HEK293T (cell line): Measurements from ENCODE around the gene ADGRL3.

ENCODE experiments used
- CTCF ChIA-PET: fragments of 350-600 bp; formaldehyde crosslinking; extraction: SDS; loops from one replicate; lab custom pipeline; 2021; ENCODE audit warnings: antibody characterized with exemption, inconsistent platforms; lab: Yijun Ruan, JAX
- POLR2A ChIA-PET: fragments of 350-600 bp; formaldehyde crosslinking; extraction: SDS; loops from one replicate; lab custom pipeline; 2020; ENCODE audit warnings: antibody characterized with exemption, inconsistent platforms; lab: Yijun Ruan, JAX
- DNase-seq: peaks from one replicate; pipeline ENCODE4 v3.0.0; 2012; ENCODE audit warnings: mixed read lengths; ENCODE audit errors: extremely low spot score
- ARNT ChIP-seq: fragments of 450-650 bp; IDR thresholded peaks from 2 replicates; pipeline ENCODE4 v1.6.1; 2017; ENCODE audit warnings: mild to moderate bottlenecking
- BHLHE40 ChIP-seq: fragments of 450-650 bp; IDR thresholded peaks from 2 replicates; pipeline ENCODE4 v1.6.1; 2016; ENCODE audit warnings: mild to moderate bottlenecking, moderate library complexity, borderline replicate concordance
- CTBP1 ChIP-seq: fragments of 450-650 bp; IDR thresholded peaks from 2 replicates; pipeline ENCODE4 v1.6.1; 2016; ENCODE audit warnings: borderline replicate concordance
- ELF4 ChIP-seq: fragments of 450-650 bp; IDR thresholded peaks from 2 replicates; pipeline ENCODE4 v1.6.1; 2017; ENCODE audit warnings: antibody characterized with exemption
- FOXA1 ChIP-seq: fragments of 450-650 bp; IDR thresholded peaks from 2 replicates; pipeline ENCODE4 v1.6.1; 2016; ENCODE audit warnings: mild to moderate bottlenecking
- FOXK2 ChIP-seq: fragments of 450-650 bp; IDR thresholded peaks from 2 replicates; pipeline ENCODE4 v1.6.1; 2016; ENCODE audit warnings: mild to moderate bottlenecking
- FOXM1 ChIP-seq: fragments of 450-650 bp; IDR thresholded peaks from 2 replicates; pipeline ENCODE4 v1.6.1; 2017; ENCODE audit warnings: mild to moderate bottlenecking, borderline replicate concordance
- HDGF ChIP-seq: fragments of 450-650 bp; IDR thresholded peaks from 2 replicates; pipeline ENCODE4 v1.6.1; 2017; ENCODE audit warnings: antibody characterized with exemption, borderline replicate concordance
- L3MBTL2 ChIP-seq: fragments of 450-650 bp; conservative IDR thresholded peaks from 2 replicates; pipeline ENCODE4 v1.6.1; 2016; ENCODE audit warnings: mild to moderate bottlenecking
- LEF1 ChIP-seq: fragments of 450-650 bp; IDR thresholded peaks from 2 replicates; pipeline ENCODE4 v1.6.1; 2017; ENCODE audit warnings: mild to moderate bottlenecking, borderline replicate concordance
- NFRKB ChIP-seq: fragments of 450-650 bp; IDR thresholded peaks from 2 replicates; pipeline ENCODE4 v1.6.1; 2016; ENCODE audit warnings: mild to moderate bottlenecking, moderate library complexity
- SP1 ChIP-seq: fragments of 450-650 bp; IDR thresholded peaks from 2 replicates; pipeline ENCODE4 v1.6.1; 2017
- SUZ12 ChIP-seq: fragments of 450-650 bp; IDR thresholded peaks from 2 replicates; pipeline ENCODE4 v1.6.1; 2016; ENCODE audit warnings: mild to moderate bottlenecking
- TARDBP ChIP-seq: fragments of 450-650 bp; IDR thresholded peaks from 2 replicates; pipeline ENCODE4 v1.6.1; 2016
- ZNF384 ChIP-seq: fragments of 450-650 bp; IDR thresholded peaks from 2 replicates; pipeline ENCODE4 v1.6.1; 2016
- TF ChIP-seq, protein P1 (sequence below): fragments of 450-650 bp; IDR thresholded peaks from 2 replicates; pipeline ENCODE4 v1.6.1; 2016

ADGRL3 gene

GRCh38 chr4:62028745-62029144 is 828.6 kb downstream of the ADGRL3 start:
- ChIA-PET CTCF (interaction anchor here (0.6 kb wide), 1 partner anchor 1503 kb away, joined by 4 read pairs; no protein-coding TSS in a partner anchor), POLR2A (no interaction called here)
- TF ChIP-seq FOXK2: no peak
- DNase-seq: no peak

GRCh38 chr4:62030958-62031357 is 830.8 kb downstream of the ADGRL3 start:
- ChIA-PET CTCF (no interaction called here), POLR2A (no interaction called here)
- TF ChIP-seq TARDBP (no peak), SUZ12 (no peak), NFRKB (no peak), FOXA1 (no peak), LEF1 (no peak), SP1 (no peak), ARNT (no peak), BHLHE40 (no peak), CTBP1 (no peak), HDGF (no peak), FOXK2 (no peak), ZNF384 (no peak), FOXM1 (no peak)
- TF ChIP-seq, protein P1, sequence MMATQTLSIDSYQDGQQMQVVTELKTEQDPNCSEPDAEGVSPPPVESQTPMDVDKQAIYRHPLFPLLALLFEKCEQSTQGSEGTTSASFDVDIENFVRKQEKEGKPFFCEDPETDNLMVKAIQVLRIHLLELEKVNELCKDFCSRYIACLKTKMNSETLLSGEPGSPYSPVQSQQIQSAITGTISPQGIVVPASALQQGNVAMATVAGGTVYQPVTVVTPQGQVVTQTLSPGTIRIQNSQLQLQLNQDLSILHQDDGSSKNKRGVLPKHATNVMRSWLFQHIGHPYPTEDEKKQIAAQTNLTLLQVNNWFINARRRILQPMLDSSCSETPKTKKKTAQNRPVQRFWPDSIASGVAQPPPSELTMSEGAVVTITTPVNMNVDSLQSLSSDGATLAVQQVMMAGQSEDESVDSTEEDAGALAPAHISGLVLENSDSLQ: no peak
- DNase-seq: no peak

- ChIA-PET CTCF (no interaction called here), POLR2A (no interaction called here)
- TF ChIP-seq, protein P1: no peak
- TF ChIP-seq BHLHE40 (no peak), HDGF (no peak), NFRKB (no peak), CTBP1 (no peak), FOXK2 (no peak), LEF1 (no peak), L3MBTL2 (no peak), FOXM1 (no peak), TARDBP (no peak), ZNF384 (no peak), SUZ12 (no peak), FOXA1 (no peak)
- no peak for DNase-seq
Measured at GRCh38 chr4:62037571-62037970, 837.4 kb downstream of the ADGRL3 start.

GRCh38 chr4:62051332-62051731 is 851.2 kb downstream of the ADGRL3 start:
- POLR2A ChIA-PET: no interaction called here
- DNase-seq: no peak
- TF ChIP-seq FOXK2: no peak
- TF ChIP-seq HDGF: no peak
- no peak for TF ChIP-seq SP1
- no peak for TF ChIP-seq FOXA1
- CTCF ChIA-PET: no interaction called here

- no peak for DNase-seq
- ChIA-PET POLR2A (no interaction called here), CTCF (no interaction called here)
- TF ChIP-seq FOXK2 (no peak), FOXM1 (no peak), FOXA1 (no peak), NFRKB (no peak), ZNF384 (no peak), LEF1 (no peak), ARNT (no peak)
Measured at GRCh38 chr4:62053974-62054373, 853.8 kb downstream of the ADGRL3 start.

- TF ChIP-seq TARDBP (no peak), ZNF384 (no peak), FOXM1 (no peak), FOXA1 (no peak), FOXK2 (no peak), NFRKB (no peak), SUZ12 (no peak), L3MBTL2 (no peak), ELF4 (no peak), HDGF (no peak), ARNT (no peak), CTBP1 (no peak), BHLHE40 (no peak), SP1 (no peak), LEF1 (no peak)
- TF ChIP-seq, protein P1: no peak
- POLR2A ChIA-PET: no interaction called here
- no peak for DNase-seq
- CTCF ChIA-PET: no interaction called here
Measured at GRCh38 chr4:62057031-62057430, 856.9 kb downstream of the ADGRL3 start.

DNA sequence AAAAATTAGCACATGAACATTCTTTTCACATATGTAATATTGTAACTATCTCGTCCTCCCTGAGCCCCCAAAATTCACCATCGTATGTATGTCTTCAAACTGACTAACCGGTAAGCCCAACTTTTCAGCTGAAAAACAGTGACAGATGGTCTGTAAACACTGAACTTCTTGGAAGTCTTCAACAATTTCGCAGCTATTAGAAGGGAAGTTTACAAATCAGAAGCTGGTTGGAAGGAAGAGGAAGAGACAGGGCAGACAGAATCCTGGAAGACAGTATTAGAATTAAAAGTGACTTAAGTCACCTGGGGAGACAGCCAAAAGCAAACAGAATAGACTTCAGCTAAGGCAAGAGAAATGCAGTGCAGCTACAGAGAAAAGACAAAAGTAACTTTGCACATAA is 858.4 kb downstream of the ADGRL3 start:
- no peak for DNase-seq
- POLR2A ChIA-PET: no interaction called here
- CTCF ChIA-PET: no interaction called here
- TF ChIP-seq ARNT: no peak
- TF ChIP-seq SUZ12: no peak
- TF ChIP-seq FOXK2: no peak
- TF ChIP-seq BHLHE40: no peak
- TF ChIP-seq FOXM1: no peak
- TF ChIP-seq L3MBTL2: no peak
